ENCODE data around the gene GNAS.

The GNAS gene

DNA sequence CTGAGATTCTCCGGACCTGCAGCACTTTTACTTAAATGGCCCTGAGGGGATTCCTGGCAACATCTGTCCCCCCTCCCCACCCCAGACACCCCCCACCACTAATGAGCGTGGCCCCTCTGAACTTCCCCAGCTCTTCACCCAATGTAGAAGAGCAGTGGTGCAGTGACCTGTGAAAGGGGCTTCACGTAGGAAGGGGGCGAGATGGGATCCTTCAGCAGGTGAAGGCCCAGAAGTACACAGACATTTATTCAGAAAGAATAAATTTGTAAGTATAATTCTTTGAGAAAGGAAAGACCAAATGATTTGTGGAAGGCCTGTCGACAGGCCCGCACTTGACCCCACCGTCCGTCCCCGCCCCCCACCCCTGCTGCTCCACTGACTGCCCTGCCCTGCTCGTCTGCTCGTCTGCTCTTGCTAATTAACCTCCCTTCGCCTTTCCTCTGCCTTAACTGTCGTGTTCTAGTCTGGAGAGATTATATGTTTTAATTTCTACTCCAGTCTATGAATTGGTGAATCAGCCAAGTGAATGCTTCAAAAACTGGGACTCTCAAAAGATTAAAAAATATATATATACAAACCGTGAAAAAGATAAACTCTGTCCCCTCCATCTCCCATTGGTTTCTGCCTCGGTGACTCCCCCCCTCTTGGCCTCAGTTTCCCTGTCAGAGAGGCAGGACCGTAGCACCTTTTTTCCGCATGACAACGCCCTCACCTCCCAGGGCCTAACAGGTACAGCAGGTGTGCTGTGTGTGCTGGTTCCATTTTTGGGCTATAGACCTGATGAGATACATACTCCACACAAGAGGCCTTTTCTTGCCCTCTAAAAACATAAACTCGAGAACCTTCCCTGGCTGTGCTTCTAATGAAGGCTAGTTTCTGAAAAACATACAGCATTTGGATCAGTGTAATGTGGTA, 49.2 kb downstream of the GNAS start:
- DNase-seq = no peak

GRCh38 chr20:58903614-58904013, 51.1 kb downstream of the GNAS start:
- no peak for DNase-seq

- DNase-seq = no peak
Observed at GRCh38 chr20:58905236-58905635, 52.7 kb downstream of the GNAS start.

- DNase-seq = no peak
Observed at GRCh38 chr20:58906111-58906510, 53.6 kb downstream of the GNAS start.

DNA sequence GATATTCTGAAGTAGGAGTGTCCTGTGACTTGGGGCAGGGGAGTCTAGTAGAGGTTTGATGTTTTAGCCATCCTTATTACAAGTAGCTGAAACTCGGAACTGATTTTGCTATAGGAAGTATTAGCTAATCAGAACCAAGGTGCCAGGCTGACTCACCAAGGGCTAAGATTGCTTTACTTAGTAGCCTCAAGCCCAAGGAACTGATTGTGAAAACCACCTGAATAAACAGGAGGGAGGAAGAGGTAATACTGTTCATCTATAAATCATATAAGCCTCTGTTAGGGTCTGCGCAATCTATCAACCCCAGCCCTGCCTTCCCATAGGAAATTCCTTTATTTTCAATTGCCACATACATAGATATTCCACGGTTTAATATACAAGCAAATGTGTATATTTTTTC, 54.4 kb downstream of the GNAS start:
- DNase-seq = no peak

GRCh38 chr20:58907320-58908137, 55.0 kb downstream of the GNAS start:
- DNase-seq = peak; percentile 21

GRCh38 chr20:58908221-58908620, 55.7 kb downstream of the GNAS start:
- DNase-seq = no peak

- no peak for DNase-seq
Observed at GRCh38 chr20:58908941-58909340, 56.4 kb downstream of the GNAS start.

GRCh38 chr20:58909585-58909984, 57.1 kb downstream of the GNAS start:
- DNase-seq = no peak

DNA sequence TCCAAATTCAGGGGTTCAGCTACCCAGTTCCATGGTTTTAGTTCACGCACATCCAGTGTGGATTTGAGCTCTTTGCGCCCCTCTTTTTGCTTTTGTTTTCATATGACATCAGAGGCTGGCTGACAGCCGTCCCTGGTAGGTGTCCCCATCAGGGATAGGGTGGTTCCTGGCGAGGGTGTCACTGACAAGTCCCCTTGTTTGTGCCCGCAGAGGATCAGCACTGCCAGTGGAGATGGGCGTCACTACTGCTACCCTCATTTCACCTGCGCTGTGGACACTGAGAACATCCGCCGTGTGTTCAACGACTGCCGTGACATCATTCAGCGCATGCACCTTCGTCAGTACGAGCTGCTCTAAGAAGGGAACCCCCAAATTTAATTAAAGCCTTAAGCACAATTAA, 58.0 kb downstream of the GNAS start:
- no peak for DNase-seq

DNA sequence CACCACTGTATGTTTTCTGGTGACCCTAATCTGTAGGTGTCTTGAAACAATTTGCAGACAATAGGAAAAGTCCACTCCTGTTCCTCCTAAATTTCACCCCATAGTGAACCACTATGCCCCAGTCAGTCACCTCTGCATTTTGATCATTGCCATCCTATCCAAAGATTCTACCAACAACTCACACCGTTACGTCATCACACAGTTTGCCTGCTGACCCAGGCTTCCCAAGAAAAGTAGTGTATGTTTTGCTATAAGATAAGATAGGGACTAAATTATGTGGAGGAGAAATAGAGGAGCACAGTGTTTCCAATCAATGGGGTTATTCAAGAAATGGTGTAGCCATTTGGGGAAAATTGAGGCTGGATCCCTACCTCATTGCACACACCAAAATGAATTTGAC, 58.8 kb downstream of the GNAS start:
- DNase-seq = no peak

- no peak for DNase-seq
Observed at GRCh38 chr20:58911970-58912369, 59.5 kb downstream of the GNAS start.

DNA sequence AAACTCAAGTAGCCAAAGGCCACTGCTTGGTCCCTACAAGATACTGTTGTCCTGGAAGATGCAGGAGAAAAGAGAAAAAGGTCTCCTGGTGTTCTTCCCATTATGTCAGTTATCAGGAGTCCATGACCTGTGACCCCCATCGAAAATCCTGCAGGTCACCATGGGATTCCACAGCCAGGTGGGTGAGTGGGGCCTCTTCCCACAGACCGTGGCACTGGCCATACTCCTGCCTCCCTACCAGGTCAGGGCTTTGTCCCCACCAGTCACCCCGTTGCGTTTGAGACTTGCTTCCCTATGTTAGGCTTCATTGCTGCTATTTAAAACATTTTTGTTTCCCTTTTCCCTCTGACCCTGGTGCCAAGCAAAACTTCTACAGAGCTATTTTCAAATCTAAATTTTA, 60.6 kb downstream of the GNAS start:
- DNase-seq = no peak

DNA sequence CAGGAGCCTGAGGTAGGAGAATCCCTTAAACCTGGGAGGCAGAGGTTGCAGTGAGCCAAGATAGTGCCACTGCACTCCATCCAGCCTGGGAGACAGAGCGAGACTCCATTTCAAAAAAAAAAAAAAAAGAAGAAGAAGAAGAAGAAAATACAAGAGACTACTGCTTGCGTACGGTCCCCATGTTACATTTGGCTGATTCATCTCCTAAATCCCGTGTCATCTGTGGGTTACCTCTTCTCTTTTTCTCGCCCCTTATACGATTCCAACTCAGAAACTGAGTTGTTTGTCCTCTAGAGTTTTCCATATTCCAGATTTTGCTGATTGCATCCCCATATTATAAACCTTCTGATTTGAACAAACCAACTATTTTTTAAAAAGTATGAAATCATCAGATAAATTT, 66.1 kb downstream of the GNAS start:
- no peak for DNase-seq

DNA sequence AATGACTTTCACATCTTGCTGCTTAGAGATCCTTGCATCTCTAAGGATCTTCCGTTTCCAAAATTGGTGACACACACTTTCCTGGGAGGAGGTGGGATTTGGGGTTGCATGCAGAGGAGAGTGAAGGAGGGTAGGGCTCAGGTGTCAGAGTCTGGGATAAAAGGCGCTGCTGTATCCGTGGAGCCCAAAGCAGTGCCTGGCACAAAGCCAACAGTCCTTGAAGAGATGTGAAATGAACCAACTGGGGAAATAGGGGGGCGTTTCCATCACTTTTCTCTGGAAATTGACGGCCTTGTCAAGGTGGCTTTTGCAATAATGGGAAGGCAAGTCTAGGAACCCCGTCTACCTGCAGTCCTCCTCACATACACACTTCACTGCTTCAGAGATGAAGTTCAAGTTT, 69.0 kb downstream of the GNAS start:
- peak; percentile 43 for DNase-seq

- no peak for DNase-seq
Observed at GRCh38 chr20:58922036-58922435, 69.5 kb downstream of the GNAS start.

DNA sequence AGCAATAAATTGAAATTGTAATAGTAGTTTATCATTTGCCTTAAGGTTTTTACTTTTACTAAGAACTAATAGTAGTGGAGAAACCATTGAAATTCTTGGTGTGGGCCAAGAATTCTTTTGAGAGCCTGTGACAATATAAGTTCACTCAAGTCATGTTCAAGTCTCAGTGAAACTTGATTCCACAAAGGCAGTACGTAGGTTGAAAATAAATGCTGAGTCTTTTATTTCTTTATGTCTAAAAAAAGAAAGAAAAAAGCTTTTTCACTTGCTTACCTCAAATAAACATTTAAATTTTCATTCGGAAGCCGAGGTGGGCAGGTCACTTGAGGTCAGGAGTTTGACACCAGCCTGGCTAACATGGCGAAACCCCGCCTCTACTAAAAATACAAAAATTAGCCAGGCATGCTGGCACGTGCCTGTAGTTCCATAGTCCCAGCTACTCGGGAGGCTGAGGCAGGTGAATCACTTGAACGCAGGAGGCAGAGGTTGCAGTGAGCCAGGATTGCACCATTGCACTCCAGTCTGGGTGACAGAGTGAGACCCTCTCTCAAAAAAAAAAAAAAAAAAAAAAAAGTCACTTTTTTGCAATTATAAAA, 70.7 kb downstream of the GNAS start:
- no peak for DNase-seq

GRCh38 chr20:58926802-58927489, 74.4 kb downstream of the GNAS start:
- no peak for DNase-seq

- no peak for DNase-seq
Observed at GRCh38 chr20:58927490-58928061, 75.1 kb downstream of the GNAS start.

DNA sequence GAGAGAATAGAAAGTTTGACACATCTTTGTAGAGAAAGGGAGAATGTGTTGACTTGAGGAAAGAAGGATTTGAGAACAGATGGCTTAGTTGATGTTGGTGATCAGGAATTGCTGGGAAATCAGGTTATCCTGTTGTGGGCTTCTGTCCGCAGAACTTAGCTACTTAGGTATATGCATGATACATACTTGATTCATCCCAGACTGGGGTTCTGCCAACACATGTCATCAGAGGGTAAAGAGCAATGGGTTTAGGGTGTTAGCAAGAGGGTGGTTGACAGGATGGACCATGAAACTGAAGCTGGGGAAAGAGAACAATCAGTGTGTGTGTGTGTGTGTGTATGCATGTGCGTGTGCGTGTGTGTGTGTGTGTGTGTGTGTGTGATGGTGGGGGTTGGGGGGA, 78.0 kb downstream of the GNAS start:
- DNase-seq = no peak

GRCh38 chr20:58932170-58932569, 79.7 kb downstream of the GNAS start:
- DNase-seq = no peak

DNA sequence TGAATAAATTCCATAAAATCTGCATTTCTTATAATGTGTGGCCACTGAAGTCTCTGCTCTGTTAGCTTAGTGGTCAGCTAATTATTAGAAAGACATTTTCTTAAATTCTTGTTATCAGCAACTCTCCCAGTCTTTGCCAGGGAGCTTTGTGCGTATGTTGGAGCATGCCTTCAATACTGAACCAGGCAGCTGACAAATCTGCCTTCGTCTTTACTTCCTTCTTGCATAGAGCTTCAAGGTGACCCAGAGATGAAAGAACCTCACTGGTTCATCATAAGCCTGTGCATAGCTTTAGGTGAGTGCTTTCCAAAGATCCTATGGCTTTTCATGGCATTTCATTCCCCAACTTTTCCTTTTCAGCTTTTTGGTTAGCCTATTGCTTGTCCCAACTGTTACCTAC, 85.6 kb downstream of the GNAS start:
- no peak for DNase-seq

GRCh38 chr20:58938541-58938940, 86.0 kb downstream of the GNAS start:
- DNase-seq = no peak
